NAMALWA (cell line): ENCODE results near the gene BRDT.

Experiments used
- DNase-seq: peaks from one replicate; pipeline ENCODE4 v3.0.0-alpha.2; 2015; ENCODE audit warnings: low spot score

The BRDT gene

DNA sequence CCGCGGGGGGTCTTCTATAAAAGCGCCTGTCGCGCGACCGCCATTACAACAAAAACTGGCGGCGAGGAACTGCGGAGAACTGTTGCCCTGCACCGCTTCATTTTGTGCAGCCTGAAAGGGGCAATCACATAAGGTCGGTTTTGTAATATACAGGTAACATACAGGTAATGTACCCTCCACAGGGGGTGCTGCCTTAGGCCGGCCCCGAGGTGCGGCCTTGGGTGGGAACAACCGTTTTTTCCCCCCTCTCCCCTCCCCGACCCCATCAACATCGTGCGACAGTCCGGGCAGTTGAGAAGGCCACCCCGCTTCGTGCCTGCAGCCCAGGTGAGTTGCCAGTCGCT, at the start of gene BRDT:
Gene BRDT, plus strand, starts transcription at position 46 of the 344 bp plus-strand sequence. CDS start 13,354 bp downstream, outside the sequence.
- DNase-seq: no peak

DNA sequence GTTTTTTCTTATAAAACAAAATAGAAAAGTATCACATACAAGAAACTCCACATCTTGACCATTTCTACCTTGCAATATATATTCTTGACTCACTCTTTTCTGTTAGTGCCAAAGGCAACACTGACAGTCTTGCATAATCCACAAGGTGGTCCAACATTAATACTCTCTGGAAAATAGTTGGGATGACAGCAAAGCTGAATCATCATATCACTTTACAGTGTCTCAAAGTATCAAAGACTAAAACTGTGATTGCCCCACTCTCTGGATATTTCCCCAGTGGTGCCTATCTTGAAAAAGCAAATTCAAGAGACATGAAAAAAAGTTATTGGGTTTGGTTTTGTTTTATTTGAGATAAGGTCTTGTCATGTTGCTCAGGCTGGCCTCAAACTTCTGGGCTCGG, 48.6 kb upstream of the BRDT start:
- DNase-seq: no peak

DNA sequence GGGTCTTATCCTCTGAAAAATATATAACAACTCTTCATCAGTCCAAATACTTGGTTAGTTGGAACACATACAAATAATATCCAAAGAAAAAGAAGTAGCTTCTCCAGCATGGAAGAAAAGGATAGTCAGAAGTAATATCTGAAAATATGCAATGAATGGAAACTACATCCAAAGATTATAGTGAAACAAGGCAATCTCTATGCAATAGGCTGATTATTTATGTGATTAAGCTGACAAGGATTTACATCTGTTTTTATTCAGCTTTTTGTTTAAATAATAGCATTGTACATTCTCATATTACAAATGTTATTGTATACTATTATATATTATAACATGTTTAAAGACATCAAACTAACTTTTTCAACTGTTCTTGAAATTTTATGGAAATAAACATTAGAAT, 48.0 kb upstream of the BRDT start:
- DNase-seq: no peak

DNA sequence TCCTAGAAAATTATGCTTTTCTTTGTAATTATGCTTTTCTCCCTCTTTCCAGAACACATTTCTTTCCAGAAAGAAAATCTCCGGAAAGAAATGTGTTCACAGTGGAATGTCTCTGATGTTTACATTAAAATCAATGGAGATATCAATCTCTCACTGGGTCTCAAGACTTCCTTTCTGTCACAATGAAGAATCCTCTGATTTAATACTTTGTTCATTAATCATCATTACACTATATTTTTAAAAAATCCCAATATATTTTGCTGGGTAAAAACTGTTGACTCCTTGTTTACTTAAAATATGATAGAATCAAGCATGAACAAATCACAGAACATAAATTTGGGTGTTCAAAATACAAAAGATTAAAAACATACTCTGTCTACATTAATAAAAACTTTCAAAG, 36.9 kb upstream of the BRDT start:
- DNase-seq: no peak

DNA sequence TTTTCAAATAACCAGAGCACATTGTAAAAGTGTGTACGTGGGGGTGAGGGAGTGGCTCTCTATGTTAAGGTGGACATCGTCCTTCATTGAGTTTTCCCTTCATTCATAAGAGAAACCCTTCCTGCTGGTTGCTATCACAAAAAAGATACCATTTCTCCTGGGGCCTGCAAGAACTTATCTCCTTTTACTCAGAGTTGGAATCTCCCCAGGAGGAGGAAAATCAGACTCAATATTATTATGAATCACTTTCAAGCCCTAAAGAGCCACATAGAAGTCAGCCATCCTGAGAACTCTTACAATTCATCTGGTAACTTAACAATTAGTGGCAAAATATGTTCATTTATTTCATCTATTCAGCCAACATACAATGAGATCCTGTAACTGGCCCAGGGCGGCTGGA, 36.2 kb upstream of the BRDT start:
- DNase-seq: no peak

DNA sequence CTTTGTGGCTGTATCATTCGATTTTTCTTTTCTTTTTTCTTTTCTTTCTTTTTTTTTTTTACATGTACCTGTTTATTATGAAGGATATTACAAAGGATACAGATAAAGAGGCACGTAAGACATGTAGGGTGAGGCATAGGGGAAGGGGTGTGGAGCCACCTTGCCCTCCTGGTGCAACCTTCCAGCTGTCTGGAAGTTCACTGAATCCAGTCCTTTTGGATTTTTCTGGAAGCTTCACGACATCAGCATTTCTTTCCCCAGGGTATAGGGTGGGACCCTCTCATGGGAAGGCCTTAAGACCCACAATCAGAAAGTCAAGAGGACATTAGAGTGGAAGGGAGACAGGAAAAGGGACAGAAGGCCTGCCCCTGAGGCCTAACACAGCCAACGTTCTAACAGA, 33.2 kb upstream of the BRDT start:
- no peak for DNase-seq

DNA sequence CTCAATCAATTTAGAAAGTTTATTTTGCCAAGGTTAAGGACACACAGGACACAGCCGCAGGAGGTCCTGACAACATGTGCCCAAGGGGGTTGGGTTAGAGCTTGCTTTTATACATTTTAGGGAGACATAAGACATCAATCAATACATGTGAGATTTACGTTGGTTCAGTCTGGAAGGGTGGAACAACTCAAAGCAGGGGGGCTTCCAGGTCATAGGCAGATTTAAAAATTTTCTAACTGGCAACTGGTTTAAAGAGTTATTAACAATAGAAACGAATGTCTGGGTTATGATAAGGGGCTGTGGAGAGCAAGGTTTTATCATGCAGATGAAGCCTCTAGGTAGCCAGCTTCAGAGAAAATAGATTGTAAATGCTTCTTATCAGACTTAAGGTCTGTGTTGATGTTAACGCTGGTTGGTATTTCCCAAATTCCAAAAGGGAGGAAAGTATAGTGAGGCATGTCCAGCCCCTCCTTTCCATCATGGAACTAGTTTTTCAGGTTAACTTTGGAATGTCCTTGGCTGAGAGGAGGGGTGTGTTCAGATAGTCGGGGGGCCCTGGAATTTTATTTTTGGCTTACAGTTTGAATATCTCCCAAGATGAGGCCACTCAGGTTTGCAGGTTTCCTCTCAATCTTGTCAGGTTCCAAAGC, 32.3 kb upstream of the BRDT start:
- DNase-seq: no peak

DNA sequence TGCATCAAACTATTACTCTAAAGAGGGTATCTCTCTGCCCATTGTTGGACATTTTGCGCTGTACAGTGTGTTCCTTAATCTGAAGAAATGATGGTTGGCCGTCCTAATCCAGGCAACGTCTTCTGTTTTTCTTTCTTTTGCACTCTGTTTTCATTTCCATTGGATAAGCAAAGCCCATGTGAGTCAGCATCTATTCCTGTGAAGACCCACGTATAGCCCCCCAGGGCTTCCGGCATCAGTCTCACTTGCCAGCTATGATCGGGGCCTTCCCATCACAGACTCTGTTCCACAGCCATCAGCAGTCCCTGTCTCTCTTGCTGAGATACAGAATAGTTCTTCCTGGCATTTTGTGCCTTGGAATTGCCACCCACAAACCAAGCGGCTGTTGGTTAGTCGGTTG, 29.2 kb upstream of the BRDT start:
- DNase-seq: no peak

DNA sequence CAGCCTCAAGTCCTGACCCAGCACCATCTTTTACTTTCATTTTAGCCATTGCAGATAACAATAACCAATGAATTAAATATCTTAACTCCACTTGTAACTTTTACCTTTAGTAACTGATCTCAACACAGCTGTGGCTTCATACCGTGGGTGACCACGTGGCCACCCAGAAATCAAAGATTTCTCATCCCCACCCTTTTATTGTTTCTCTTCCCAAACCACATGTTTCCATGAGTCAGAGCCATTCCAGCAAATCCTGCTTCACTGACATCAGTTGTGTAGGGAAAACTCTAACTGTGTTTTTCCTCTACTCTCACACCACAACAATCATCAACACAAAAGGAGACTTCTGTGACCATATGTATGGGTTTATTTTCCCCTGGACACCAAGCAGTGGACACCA, 25.1 kb upstream of the BRDT start:
- no peak for DNase-seq

DNA sequence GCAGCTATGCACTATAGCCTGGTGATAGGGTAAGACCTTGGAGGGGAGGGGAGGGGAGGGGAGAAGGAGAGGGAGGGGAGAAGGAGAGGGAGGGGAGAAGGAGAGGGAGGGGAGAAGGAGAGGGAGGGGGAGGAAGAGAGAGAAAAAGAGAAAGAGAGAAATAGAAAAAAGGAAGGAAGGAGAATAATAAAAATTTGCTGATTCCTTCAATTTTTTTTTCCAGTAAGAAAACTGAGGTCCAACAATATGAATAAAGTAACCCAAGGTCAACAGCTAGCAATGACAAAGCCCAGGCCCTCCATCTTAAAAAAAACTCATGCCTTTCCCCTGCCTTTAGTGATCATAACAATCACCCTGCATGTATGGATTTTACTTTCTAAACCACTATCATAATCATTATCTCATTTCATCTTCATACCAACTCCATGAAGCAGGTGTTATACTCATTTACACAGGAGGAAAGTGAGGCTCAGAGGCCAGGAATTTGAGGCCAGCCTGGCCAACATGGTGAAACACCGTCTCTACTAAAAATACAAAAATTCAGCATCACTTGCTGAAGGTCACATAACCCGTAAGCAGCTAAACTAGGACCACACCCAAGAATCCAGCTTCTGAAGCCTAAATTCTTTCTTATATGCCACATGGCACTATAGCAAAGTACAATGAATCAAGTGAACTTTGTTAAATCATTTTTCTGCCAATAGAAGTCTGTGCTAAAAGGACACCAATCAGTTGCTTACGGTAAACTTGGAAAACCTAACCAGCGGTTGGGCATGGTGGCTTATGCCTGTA, 23.4 kb upstream of the BRDT start:
- no peak for DNase-seq

DNA sequence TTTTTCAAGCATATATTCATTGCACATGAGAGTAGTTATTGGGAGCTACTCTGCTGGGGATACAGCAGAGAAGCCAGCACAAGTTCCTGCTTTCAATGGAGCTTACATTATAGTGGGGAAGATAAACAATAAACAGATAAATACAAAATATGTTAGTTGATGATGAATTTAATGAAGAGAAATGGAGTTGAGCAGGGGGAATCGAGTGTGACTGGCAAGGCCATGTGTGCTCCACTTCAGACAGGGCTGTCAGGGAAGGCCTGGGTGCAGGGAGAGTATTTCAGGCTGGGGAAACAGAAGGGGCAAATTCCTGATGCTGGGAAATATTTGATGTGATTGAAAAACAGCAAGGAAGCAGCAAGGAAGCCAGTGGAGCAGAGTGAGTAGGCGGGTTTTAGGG, 21.2 kb upstream of the BRDT start:
- DNase-seq: no peak

DNA sequence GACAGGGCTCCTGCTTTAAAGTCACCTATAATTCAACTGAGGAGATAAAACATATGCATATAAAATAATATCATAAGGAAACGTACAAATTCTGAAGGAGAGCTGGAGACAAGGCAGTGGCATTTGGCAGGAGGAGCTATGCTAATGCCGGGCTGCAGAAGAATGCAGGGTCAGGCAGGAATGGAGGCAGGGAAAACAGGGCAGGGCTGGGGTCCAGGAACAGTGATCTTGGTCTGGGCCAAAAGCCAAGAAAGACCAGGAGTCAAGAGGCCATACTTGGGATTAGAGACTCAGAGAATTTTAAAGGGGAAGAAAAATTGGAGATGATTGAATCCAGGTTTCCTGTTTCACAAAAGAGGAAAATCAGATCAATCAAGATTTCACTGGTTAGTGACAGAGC, 20.0 kb upstream of the BRDT start:
- no peak for DNase-seq

DNA sequence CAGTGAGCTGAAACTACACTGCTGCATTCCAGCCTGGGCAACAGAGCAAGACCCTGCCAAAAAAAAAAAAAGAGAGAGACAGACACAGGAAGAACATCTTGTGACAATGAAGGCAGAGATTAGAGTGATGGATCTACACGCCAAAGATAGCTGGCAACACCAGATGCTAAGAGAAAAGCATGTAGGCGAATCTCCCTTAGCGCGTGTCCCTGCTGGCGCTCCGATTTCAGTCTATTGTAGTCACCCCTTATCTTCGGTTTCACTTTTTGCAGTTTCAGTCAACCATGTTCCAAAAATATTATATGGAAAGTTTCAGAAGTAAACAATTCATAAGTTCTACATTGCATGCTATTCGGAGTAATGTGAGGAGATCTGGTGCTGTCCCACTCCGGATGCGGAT, 11.6 kb upstream of the BRDT start:
- DNase-seq: no peak

DNA sequence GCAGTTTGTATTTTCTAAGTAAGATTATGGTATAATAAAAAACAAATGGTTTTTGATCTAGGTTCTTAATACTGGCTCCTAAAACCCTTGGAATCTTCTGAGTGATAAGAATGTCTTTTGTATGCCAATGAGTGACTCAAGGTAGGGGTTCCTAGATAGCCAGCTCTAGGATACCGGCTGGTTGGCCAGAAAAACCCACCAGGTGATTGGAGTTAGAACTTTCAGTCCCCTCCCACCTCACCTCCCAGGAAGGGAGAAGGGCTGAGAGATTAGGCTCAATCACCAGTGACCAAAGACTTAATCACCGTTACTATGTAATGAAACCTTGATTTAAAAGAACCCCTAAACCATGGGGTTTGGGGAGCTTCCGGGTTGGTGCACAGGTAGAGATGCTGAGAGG, 8.7 kb upstream of the BRDT start:
- no peak for DNase-seq

DNA sequence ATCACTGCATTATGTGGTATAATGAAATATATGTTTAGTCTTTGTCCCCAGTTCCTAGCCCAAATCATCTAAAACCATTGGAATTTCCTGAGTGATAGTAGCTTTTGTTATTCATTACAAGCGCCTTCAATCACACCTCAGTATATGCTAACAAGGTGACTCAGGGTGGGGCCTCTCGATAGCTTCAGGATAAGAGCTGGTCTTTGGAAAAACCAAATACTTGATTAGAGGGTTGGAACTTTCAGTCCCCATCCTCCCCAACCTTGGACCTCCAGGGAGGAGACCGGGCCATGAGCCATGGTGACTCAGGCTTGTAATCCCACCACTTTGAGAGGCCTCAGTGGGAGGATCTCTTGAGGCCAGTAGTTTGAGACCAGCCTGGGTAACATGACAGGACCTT, 5.1 kb upstream of the BRDT start:
- no peak for DNase-seq

DNA sequence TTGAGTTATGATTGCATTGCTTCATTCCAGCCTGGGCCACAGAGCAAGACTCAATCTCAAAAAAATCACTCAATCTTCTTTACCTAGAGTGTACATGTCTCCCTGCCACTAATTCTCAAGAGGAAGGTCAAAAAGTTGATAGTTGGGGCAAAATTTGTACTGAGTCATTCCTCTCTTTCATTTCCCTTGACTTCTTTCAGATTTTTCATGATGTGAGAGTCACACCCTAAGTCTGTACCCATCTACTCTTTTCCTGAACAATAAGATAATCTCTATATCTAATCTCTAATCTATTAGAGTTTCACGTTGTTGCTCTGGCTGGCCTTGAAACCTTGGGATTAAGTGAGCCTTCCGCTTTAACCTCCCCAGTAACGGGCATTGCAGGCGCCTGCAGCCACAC, 1.1 kb upstream of the BRDT start:
- no peak for DNase-seq

DNA sequence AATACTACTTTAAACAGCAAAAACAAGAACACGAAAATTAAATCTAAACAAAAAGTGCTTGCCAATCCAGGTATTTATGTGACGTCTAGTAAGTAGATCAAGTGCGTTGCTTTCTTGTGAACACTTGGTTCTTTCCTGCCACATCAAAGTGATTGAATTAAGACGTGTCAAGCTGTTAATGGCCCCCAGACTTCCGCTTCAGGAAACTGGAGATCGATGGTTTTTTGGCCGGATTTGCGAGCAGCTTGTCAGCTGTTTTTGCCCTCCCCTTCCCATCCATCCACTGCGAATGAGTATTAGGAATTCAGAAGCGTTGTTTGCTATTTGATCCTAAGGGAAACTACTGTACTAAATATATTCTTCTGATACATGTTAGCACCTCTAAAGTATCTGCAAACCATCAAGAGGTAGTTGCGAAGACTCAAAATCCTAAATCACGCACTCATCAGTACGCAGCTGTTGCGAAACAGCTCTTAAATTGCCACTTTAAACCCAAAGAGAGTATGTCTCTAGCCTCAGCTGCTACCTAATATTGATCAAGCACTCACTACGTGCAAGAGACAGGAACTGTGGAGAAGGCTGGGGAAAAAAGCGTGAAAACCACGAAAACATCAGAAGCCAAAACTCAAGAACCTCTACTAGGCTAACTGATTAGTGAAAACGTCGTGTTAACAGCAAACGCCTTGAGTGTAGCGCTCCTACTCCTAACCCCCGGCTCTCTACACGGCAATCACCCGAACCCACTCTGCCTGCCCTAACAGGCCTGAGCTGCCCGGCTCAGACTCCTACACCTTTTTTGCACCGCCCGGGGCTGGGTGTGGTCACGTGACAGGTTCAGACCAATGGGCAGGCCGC, 473 bp upstream of the BRDT start:
- no peak for DNase-seq

DNA sequence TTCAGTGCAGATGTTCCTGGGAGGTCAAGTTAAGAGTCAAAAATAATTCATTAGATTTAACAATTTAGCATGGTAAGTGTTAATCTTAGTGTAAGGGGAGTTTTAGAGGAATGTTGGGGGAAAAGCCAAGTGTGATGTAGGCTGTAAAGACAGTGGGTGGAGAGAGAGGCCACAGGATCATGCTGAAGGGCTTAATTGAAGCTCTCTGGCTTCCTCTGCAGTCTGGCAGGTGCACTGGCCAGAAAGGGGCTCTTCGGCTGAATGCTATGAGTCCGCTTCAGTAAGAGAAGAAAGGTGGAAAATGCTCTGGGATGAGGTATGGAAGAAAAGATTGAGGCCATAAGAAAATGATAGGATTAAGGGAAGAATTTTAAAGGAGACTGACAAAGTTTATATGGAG, 3.0 kb downstream of the BRDT start:
- DNase-seq: no peak

DNA sequence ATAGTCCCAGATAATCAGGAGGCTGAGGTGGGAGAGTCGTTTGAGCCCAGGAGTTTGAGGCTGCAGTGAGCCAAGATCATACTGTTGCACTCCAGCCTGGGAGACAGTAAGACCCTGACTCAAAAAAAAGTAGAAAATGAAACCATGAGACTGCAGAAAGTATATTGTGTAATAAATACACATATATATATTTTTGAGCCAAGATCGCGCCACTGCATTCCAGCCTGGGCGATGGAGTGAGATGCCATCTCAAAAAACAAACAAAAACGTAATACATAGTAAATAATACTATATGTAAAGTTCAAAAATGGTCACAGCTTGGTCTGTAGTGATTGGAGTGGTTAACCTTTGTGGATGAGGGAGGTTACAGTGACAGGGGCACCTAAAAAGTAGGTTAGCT, 9.7 kb downstream of the BRDT start:
- DNase-seq: no peak

DNA sequence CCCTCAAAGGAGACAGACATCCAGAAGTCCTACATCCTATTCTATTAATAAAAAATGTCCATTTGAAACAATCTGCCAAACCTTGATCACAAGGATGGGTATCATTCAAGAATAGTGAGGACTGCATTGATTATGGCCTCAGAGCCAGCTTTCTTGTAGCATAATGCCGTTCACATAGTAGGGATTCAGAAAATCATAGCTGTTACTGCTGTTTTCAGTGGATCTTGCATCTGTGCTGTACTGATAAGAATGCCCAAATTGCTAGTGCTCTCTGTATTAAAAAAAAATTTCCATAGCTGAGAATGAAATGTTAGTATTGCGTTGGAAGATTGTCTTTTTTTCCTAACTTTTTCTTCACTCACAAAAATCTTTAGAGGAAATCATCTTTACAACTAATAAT, 19.1 kb downstream of the BRDT start:
- DNase-seq: no peak

DNA sequence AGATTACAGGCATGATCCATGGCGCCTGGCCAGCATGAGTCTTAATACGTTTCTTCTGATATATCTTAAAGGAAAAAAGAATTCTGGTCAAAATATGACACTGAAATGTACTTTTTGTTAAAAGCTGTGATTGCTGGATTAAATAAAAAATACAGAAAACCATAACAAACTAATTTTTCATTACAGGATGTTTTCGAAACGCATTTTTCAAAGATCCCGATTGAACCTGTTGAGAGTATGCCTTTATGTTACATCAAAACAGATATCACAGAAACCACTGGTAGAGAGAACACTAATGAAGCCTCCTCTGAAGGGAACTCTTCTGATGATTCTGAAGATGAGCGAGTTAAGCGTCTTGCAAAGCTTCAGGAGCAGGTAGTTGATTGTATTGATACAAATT, 30.2 kb downstream of the BRDT start:
- no peak for DNase-seq

DNA sequence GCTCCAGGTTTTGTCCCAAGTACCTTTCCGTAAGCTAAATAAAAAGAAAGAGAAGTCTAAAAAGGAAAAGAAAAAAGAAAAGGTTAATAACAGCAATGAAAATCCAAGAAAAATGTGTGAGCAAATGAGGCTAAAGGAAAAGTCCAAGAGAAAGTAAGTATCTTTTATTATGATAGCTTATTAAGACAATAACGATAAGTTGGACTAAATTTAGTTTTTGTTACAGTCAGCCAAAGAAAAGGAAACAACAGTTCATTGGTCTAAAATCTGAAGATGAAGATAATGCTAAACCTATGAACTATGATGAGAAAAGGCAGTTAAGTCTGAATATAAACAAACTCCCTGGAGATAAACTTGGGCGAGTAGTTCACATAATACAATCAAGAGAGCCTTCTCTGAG, 31.5 kb downstream of the BRDT start:
- no peak for DNase-seq

DNA sequence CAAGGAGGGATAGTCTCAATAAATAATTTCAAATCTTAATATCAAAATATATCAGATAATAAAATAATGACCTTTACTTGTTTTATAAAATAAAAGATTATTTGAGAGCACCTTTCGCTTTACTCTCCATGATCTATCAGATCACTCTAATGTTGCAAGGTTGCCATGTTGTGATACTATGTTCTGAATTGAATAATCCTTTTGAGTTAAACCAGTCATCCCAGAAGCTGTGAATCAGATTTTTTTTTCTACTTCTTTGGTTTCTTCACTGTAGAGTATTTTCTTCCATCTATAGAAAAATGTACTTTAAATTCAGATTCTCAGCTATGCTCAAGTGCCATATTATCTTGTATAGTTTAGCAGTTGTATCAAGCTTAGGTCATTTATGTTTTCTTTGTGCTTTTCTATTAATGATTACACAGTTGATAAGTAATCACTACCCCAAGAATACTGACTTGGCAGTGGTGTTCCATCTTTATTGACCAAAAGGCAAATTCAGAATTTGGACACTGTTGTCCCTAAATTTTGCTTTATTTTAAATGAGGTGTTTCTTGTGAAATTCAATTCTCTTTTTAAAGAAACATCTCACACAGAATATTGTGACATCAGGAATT, 32.9 kb downstream of the BRDT start:
- no peak for DNase-seq
